ENCODE data around the gene ALDH1L2.
A peak's percentile ranks its signal among the peaks of the same experiment; 100 is the strongest.

ALDH1L2 gene

DNA sequence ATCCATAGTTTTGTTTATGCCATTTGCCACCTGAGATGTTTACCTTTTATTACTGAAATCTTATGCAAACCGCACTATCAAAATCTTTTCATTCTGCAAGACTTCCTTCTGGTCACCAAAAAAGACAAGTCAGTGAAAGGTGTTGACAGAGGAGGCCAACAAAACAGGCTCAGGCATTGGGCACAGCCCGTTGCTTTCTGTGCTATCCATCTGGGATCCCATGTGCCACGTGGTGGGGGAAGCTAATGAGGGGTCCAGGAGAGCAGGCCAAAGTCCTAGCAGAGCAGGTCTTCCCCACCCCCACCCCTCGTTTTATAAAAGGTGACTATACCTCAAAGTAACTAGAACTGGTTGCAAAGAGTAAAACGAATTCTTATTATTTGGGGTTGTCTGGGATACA is 1.2 kb downstream of the ALDH1L2 start:
- no peak for DNase-seq

DNA sequence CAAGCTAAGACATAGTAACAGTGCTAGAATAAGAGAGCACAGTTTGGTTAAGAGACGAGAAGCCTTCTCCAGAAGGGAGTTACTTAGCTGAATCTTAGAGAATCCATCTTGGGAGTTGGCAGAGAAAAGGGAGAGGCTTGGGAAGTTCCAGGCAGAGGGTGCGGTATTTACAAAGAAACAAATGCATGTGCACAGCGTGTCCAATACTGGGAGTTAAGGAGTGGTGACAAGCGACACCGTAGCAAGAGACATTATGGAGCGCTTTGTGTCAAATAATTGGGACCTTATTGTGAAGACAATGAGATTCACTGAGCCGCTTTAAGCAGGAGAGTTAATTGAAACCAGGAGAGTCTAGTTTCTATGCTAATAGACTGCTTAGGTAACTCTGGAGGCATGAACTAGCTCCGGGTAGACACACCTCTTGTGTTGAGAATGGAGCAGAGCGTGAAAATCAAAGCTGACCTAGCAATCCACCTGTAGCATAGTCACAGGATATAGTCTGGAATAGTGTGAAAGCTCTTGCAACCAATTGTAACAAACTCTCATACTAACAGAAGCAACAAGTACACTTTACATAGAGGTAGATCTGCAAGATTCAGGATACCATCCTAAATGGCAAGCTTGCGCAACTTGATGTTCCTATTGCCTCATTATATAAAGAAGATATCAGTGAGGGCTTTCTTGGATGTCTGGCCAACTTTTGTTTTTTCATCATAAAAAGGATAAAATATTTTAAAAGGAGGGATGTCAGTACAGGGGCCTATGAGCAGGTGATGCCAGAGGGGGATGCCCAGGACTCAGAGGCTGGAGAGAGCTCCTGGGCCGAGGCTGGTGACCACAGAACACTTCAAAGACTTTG is 5.3 kb downstream of the ALDH1L2 start:
- DNase-seq, result no peak

DNA sequence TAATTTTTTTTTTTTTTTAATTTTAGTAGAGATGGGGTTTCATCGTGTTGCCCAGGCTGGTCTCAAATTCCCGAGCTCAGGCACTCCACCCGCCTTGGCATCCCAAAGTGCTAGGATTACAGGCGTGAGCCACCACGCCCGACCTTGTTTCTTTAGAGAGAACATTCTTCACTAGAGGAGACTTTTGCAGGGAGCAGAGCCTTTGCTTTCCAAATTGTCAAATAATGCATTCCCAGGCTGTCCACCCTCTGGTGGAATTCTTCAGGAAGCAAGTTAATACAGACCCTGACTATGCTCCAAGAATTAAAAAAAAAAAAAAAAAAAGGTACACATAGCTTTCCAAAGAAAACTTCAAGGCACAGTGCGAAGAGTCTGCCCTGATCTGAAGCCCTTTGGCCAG is 6.8 kb downstream of the ALDH1L2 start:
- no peak for DNase-seq

DNA sequence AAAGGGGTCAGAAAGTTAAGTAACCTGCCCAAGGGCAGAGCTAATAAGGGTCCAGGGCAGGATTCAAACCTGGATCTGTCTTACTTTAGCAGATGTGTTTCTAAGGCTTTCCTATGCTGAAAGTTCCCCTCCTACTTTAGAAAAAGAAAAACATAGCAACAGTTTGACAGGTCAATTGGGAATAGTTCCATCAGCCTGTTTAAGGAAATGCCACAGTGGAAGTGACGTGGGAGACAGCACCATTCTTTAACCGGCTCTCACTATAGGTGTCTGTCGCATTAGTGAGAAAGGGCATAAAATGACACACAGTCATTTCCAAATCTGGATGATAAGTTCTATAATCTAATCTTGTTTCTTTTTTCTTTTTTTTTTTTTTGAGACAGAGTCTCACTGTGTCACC is 7.3 kb downstream of the ALDH1L2 start:
- no peak for DNase-seq

DNA sequence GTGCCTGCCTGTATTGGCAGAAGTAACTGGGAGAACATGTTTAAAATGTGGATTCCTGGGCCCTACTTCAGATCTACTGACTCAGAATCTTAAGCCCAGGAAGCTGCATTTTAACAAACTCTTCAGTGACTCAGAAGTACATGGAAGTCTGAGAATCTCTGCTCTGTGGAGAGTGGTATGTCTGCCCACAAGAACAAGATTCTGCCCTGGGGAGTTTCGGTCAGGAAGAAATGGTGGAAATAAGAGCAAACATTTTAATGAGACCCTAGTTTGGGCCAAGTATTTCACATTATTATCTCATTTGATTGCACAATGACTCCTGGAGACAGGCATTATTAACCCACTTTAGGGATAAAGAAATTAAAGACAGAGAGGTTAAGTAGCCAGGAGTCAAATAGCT is 8.2 kb downstream of the ALDH1L2 start:
- no peak for DNase-seq

DNA sequence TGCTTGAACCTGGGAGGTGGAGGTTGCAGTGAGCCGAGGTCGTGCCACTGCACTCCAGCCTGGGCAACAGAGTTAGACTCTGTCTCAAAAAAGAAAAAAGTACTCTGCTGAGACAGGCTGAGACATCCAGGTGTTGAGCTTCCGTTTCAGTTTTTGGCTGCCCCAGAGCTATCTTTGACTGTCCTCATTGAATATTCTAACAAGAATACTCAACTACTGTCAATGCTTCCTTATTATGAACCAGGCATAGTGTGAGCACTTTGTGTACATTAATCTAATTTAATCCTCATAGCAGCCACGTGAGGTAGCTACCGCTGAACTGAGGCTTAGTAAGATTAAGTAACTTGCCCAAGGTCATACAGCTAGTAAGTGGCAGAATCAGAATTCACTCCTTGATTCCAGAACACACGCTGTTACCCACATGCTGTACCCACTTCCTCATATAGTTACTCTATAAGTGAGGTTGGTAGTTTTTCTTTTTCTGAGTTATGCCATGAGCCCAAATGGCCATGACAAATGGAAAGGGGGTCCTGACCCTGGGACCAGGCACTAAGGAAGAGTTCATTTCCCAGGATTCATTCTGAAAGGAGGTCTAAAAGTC is 11.3 kb downstream of the ALDH1L2 start:
- DNase-seq, result no peak

DNA sequence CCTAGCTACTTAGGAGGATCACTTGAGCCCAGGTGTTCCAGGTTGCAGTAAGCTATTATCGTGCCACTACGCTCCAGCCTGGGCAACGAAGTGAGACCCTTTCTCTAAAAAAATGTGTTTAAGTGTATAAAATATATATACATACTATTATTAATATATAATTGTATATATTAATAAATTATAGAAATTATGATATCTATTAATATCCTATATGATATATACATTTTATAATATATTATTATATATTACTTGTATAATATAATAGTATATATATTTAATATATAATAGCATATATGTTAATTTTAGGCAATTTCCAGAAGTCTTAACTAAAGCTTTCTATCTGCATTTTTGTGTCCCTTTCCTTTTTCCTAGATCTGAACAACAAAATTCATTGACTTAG is 12.3 kb downstream of the ALDH1L2 start:
- DNase-seq, result no peak

DNA sequence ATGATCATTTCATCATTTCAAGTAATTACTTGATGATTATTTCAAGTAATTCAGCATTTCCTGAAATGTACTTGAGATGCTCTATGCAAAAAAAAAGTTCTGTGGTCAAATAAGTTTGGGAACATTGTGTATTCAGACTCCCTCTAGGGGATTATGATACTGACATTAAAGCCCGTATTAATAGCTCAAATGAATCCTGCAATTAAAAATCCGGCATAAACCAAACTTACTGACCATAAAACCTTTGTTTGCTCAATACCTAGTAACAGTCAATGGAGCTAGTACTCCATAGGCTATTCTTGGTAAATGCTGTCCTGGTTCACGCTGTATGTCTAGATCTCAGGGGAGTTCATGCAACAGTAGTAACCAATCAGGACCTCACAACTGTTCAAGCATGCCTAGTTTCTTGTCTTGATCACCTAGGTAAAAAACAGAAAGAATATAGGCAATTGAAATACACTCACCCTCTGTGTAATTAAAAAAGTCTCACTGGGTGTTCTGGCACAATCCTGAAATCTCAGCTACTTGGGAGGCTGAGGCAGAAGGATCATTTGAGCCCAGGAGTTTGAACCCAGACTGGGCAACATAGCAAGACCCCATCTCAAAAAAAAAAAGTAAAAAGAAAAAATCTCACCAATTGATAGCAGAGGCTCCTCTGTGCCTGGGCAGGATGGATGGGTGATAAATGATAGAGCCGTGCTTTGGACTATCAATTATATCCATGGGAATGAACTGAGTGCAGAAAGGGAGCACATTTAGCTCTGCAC is 14.1 kb downstream of the ALDH1L2 start:
- DNase-seq, result no peak

DNA sequence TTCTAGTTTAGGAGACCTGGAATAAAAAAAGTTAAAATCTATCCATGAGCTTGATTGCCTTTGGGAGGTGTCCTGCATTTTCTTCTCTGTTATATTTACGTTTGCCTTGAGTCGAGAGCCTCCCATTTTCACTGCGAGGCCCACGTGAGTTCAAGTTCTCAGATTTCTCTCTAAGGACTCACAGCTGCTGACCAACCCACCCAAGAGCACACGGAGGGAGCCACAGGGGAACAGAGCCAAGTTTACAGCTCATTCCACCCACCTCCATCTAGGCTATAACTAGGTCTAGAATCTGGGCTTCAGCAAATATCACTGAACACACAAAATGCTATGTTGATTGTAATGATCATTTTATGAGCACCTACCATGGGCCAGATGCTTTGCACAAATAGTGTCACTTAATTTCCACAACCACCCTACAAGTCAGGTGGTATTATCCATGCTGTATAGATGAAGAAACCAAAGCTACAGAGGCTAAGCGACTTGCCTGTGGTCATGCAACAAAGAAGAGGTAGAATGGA is 16.7 kb downstream of the ALDH1L2 start:
- no peak for DNase-seq

DNA sequence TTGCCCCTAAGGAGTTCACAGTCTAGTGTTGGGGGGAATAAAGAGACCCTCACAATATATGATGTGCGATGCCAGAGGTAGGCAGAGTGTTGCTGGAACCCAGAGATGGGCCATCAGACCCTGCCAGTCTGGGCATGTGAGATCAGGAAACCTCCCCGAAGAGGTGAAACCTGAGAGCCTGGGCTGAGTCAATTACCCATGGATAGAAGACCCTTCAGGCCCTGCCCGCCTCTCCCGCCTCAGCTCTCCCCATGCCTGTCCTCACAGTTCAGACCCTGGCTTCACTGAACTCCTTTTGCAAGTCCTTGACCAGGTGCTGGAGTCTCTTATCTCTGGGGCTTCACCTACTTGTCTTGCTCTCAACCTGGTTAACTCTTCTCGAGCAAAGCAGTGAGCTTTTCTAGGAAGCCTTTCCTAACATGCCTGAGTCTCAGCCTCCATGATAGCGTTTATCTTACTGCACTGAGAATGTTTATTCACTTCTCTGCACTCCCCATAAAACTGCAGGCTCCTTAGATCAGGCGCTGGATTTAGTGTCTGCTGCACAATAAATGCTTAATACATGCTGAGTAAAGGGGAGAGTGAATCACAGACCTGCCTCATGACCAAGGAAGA is 19.6 kb downstream of the ALDH1L2 start:
- DNase-seq, result no peak

DNA sequence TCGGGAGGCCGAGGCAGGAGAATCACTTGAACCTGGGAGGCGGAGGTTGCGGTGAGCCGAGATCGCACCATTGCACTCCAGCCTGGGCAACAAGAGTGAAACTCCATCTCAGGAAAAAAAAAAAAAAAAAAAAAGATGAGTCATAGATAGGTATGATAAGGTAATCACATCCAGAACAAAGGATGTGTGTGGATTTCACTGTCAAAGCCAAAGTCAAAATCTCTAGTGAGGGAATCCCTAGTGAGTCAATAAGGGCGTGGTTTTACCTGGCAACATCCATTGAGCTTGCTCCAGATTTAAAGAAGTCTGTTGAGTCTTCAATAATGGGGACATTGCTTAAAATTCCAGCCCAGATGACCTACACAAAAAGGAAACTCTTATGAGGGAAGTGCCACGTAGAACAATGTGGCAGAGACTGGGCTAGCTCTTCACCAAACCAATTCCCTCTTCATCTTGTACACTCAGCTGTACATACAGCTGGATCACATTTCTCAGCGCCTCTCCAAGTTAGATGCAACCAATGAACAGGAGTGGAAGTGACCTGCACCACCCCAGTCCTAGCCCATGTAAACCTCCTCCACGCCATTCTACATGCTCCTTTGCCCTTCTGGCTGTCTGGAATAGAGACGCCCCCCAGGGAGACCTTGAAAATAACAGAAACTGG is 23.4 kb downstream of the ALDH1L2 start:
- DNase-seq, result no peak

DNA sequence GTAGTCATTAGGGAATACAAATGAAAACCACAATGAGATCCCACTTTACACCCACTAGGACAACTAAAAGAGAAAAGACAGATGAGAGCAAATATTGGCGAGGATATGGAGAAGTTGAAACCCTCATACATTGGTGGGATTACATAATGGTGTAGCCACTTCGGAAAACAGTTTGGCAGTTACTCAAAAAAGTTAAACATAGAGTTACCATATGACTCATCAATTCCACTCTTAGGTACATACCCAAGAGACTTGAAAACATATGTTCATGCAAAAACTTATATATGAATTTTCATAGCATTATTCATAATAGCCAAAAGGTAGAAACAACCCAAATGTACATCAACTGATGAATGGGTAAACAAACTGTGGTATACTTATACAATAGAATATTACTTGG is 27.1 kb downstream of the ALDH1L2 start:
- DNase-seq, result no peak

DNA sequence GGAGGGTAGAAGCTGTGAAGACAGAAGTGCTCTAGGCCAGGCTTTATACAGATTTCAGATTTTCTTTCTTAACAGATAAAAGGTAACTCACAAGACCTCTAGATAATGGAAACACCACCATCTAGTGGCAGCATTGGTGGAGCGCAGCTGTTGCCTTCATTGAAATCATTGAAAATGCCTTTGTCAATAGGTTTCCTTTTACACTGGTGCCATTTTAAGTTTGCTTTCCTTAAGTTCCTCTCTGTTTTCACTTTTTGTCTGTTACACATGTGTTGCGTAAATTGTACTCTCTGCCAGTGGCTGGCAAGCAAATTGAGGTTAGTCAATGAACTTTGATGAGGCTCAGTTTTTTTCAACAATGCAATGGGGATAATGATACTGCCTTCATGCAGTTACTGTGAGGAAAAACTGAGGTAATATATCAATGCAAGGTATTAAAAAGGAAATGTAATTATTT is 31.1 kb downstream of the ALDH1L2 start:
- DNase-seq, result peak; percentile 56

DNA sequence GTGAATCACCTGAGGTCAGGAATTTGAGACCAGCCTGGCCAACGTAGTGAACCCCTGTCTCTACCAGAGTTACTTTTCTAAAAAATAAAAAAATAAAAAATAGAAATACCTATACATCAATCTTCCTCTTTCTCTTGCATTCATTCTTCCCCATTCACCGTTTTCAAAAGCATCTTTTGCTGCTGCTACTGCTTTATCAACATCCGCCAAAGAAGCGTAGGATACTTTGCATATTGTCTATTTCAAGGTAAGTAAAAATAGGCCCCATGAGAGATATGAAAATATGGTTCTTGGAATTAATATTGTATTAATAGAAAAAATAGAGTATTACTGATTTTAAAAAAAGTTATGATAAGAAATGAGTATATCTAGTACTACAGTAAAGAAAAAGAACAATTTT is 32.3 kb downstream of the ALDH1L2 start:
- no peak for DNase-seq

DNA sequence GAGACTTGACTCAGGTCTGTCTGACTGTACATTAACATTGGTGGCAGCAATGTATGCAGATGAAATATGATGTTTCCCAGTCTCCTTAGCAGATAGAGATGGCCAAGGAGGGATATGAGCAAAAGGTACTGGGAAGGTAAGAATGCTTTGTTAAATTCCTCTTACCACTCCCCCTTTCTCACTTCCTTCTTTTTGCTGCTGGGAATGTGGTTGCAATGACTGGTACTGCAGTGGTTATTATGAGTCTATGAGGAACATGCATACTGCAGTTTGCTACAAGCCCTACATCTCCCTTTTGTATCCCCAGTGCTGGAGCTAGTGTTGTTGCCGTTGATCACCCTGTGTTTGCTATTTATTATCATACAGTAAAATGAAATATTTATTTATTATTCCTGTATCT is 35.9 kb downstream of the ALDH1L2 start:
- no peak for DNase-seq

DNA sequence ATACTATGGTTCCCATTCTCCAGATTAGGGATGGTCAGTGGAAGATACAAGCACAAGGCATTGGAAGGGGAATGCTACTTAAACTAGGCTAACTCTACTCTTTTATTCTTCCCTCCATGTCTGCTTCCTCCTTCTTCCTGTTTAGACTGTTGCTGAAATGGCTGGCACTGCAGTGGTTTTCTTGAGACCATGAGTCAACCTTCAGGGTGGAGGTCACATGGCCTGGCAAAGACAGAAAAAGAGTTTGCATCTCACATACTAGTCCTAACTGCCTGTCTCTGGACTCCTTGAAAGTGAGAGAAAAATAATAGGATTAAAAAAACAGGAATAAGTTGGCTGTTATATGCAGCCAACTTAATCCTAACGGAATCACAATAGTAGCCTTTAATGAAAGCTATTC is 37.0 kb downstream of the ALDH1L2 start:
- DNase-seq, result no peak

DNA sequence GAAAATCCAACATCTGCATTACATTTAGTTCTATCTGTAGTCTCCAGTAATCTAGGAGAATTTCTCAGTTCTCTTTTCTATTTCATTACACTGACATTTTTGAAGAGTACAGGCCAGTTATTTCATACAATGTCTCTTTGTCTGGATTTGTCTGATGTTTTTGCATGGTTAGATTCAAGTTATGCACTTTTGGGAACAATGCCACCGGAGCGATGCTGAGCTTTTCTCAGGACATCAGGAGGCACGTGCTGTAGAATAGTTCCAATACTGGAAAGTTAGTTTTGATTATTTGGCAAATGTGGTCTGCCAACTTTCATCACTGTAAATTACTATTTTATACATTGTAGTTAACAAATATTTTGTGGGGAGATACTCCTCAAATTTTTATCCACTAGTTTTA is 43.1 kb downstream of the ALDH1L2 start:
- DNase-seq, result no peak

DNA sequence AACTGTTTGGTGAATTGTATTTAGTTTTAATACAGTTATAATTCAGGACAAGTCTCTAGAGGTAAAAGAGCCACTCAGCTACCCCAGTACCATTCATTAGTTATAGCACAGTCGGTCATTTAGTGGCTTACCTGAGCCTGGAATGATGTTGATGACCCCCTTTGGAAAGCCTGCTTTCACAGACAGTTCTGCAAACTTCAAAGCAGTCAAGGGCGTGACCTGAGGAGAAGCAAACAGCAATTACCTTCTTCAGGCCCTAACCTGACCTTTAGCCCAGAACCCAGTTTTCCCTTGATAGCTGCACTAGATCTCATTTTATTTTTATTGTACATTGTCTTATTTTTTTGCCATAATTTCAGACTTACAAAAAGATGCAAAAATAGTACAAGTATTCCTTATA is 43.8 kb downstream of the ALDH1L2 start:
- DNase-seq, result no peak

DNA sequence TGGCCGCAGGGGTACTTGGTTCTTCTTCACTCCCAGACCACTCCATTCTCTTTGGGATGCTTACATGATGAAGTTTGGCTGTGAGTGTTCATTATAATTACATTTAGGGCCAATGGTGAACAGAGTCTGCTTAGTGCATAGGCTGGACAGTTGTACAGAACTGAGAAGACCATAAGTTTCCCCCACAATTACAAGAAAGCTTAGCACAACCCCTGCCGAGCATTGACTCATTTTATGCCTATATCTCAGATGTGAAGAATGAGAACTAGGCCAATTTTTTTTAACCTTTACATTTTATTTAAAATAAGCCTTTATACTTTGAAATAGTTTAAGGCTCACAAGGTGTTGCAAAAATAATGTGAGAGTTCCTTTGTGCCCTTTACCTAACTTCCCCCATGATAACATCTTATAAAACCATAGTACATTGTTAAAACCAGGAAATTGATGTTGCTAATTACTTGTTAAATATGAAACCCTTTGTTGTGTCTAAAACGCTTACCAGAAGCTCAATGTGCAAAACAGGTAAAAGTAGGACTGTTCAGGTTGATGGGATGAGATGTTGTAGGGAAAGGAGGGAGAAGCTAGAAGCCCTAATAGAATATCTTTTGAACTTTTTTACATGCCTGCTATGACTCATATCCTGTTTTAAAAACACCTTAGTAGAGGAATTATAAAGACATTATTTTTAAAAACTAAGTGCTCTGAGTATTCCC is 47.2 kb downstream of the ALDH1L2 start:
- DNase-seq, result no peak

DNA sequence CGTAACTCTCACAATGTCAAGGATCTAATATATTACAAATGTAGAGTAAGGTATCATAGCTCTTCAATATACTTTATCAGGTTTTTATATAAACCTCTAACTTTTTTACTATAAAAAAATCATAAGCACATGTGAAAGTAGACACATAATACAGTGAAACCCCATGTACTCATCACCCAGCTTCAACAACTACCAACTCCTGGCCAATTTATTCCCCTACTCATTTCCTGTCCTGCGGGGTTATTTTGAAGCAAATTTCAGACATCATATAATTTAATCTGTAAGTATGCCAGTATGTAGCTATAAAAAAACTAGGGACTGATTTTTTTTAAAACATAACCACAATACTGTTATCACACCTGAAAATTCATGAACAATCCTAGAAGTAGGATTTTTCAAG is 50.4 kb downstream of the ALDH1L2 start:
- no peak for DNase-seq

DNA sequence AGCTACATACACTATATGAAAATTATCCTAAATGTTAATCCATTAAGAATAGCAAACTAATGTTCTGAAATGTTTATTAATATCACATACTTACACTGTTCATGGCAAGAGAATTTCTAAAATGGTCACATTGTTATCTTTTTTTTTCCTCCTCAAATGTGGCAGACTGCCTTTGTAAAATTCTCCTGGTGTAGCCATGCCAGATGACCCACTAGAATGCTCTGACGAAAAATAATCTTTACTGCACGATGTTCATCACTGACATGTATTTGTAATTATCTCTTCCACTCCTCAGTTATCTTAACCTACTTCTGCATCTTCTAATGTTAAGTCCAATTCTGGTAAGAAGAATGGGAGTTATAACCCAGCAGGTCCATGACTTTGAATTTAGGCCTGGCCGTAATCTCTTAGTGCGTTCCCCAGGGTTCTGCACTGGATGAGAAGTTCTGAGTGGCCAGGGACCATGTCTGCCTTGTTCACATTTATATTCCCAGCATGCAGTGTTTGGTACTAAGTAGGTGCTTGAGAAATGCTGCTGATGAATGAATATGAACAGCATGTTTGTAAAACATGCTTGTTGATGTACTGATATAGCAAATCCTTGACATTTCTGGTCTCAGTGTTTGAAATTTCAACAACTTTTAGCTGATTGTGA is 51.4 kb downstream of the ALDH1L2 start:
- no peak for DNase-seq

Data from effector CD8-positive, alpha-beta T cell (primary cell).